HCT116 (cell line): ENCODE measurements around the gene AFF1. TPM values are rescaled to one million over a fixed set of nuclear protein-coding genes. Genes with fewer than 3 reads are reported as not detected.

Experiments used
- ATAC-seq: fragments of 200-7000 bp; cut with Tn5 transposase; 2 replicates; pipeline ENCODE4 v1.9.1; 2020; ENCODE audit warnings: mild to moderate bottlenecking, moderate library complexity
- BruUV-seq: library from RNA; stranded (reverse); fragments of 400-500 nt; replicated peaks from 2 replicates; lab custom pipeline; 2021; lab: Mats Ljungman, UMichigan
- CTCF ChIA-PET: fragments of 300-600 bp; sonication (Branson Sonifier 250); formaldehyde crosslinking; loops from one replicate; lab custom pipeline; 2021; ENCODE audit warnings: antibody characterized with exemption; lab: Charles Lee
- POLR2A ChIA-PET: fragments of 300-600, 350-600 bp; sonication (Branson Sonifier 250); formaldehyde crosslinking; loops from one replicate; lab custom pipeline; 2021; ENCODE audit warnings: antibody characterized with exemption; lab: Charles Lee
- RAD21 ChIA-PET, 2 experiments: fragments of 300-600 bp; sonication (Branson Sonifier 250); formaldehyde crosslinking; loops; one replicate each; lab custom pipeline; 2023; ENCODE audit warnings: low total read pairs in 2 of 2; ENCODE audit not compliant: uncharacterized antibody in 2 of 2, unreplicated experiment in 2 of 2, low non-redundant PET in 1 of 2; lab: Charles Lee
- DNase-seq: peaks from one replicate; pipeline ENCODE4 v3.0.0-alpha.2; 2010; ENCODE audit warnings: low read depth, low spot score
- H2AFZ ChIP-seq: fragments of 200-600 bp; shearing (Covaris generic), sonication (generic); 2 replicates; pipeline ENCODE4 v1.6.1; 2017; ENCODE audit warnings: low read depth, mixed run types, mixed read lengths, antibody characterized with exemption, low read length; ENCODE audit not compliant: poor library complexity, severe bottlenecking
- H3K27ac ChIP-seq: 2 replicates; pipeline ENCODE4 v1.5.1; 2012; ENCODE audit warnings: low read depth, low read length
- H3K27me3 ChIP-seq: fragments of 200-600 bp; sonication (generic); 2 replicates; pipeline ENCODE4 v1.6.1; 2016; ENCODE audit warnings: mixed run types, low read length, mixed read lengths; ENCODE audit not compliant: insufficient read depth
- H3K36me3 ChIP-seq, 2 experiments: fragments of 200-500 bp in 1 of 2; fragments of 200-600 bp in 1 of 2; sonication (Bioruptor generic) in 1 of 2; sonication (generic) in 1 of 2; 2 replicates each; pipeline versions ENCODE4 v1.5.1 to v1.6.1; 2014 to 2016; ENCODE audit warnings: low read length in 2 of 2, inconsistent platforms in 1 of 2, mixed read lengths in 1 of 2, mixed run types in 1 of 2; ENCODE audit not compliant: insufficient read depth in 2 of 2, control insufficient read depth in 1 of 2
- H3K4me1 ChIP-seq, 2 experiments: fragments of 200-600 bp in 1 of 2; sonication (generic) in 1 of 2; 2 replicates each; pipeline versions ENCODE4 v1.5.1 to v1.6.1; 2012 to 2017; ENCODE audit warnings: low read length in 2 of 2, inconsistent platforms in 1 of 2, mild to moderate bottlenecking in 1 of 2, mixed read lengths in 1 of 2, mixed run types in 1 of 2, moderate library complexity in 1 of 2; ENCODE audit not compliant: insufficient read depth in 2 of 2, control insufficient read depth in 1 of 2
- H3K4me2 ChIP-seq: fragments of 200-600 bp; sonication (generic); 2 replicates; pipeline ENCODE4 v1.6.1; 2017; ENCODE audit warnings: mixed run types, low read length, mixed read lengths
- H3K4me3 ChIP-seq, 2 experiments: fragments of 200-600 bp in 1 of 2; sonication (generic) in 1 of 2; replicated peaks in 1 of 2; 2 replicates each; pipeline ENCODE4 v1.5.1; 2011 to 2016; ENCODE audit warnings: low read length in 2 of 2, control low read depth in 1 of 2, low read depth in 1 of 2, mild to moderate bottlenecking in 1 of 2, mixed read lengths in 1 of 2, mixed run types in 1 of 2
- H3K79me2 ChIP-seq: fragments of 200-600 bp; sonication (generic); 2 replicates; pipeline ENCODE4 v1.6.1; 2017; ENCODE audit warnings: mild to moderate bottlenecking, mixed run types, low read length, moderate library complexity, mixed read lengths; ENCODE audit not compliant: insufficient read depth
- H3K9ac ChIP-seq: fragments of 200-600 bp; sonication (generic); 2 replicates; pipeline ENCODE4 v1.6.1; 2016; ENCODE audit warnings: low read length, mixed read lengths
- H3K9me2 ChIP-seq: fragments of 200-600 bp; sonication (generic), shearing (Covaris generic); 2 replicates; pipeline ENCODE4 v1.6.1; 2017; ENCODE audit warnings: mixed run types, mild to moderate bottlenecking, moderate library complexity; ENCODE audit not compliant: insufficient read depth
- H3K9me3 ChIP-seq, 2 experiments: fragments of 200-500 bp in 1 of 2; fragments of 200-600 bp in 1 of 2; sonication (Bioruptor generic) in 1 of 2; sonication (generic) in 1 of 2; 2 replicates each; pipeline ENCODE4 v1.6.1; 2014 to 2017; ENCODE audit warnings: low read length in 2 of 2, mixed read lengths in 2 of 2, inconsistent platforms in 1 of 2, low read depth in 1 of 2, mild to moderate bottlenecking in 1 of 2, mixed run types in 1 of 2, moderate library complexity in 1 of 2; ENCODE audit not compliant: control insufficient read depth in 1 of 2, insufficient read depth in 1 of 2
- H4K20me1 ChIP-seq: fragments of 200-600 bp; sonication (generic), shearing (Covaris generic); 2 replicates; pipeline ENCODE4 v1.6.1; 2017; ENCODE audit warnings: mixed run types, mild to moderate bottlenecking, moderate library complexity; ENCODE audit not compliant: insufficient read depth
- CEBPB ChIP-seq: IDR thresholded peaks from 2 replicates; pipeline ENCODE4 v1.6.1; 2012; ENCODE audit warnings: low read depth
- EGR1 ChIP-seq: IDR thresholded peaks from 2 replicates; pipeline ENCODE4 v1.6.1; 2012; ENCODE audit warnings: low read depth
- ELF1 ChIP-seq: IDR thresholded peaks from 2 replicates; pipeline ENCODE4 v1.6.1; 2012; ENCODE audit warnings: low read depth, borderline replicate concordance
- FOSL1 ChIP-seq: IDR thresholded peaks from 2 replicates; pipeline ENCODE4 v1.6.1; 2012; ENCODE audit warnings: low read depth
- JUND ChIP-seq: IDR thresholded peaks from 2 replicates; pipeline ENCODE4 v1.6.1; 2012
- POLR2A ChIP-seq: IDR thresholded peaks from 2 replicates; pipeline ENCODE4 v1.7.0; 2011; ENCODE audit warnings: borderline replicate concordance; ENCODE audit not compliant: insufficient read depth, insufficient read length; ENCODE audit errors: extremely low read depth
- POLR2AphosphoS5 ChIP-seq: IDR thresholded peaks from 2 replicates; pipeline ENCODE4 v1.6.1; 2011; ENCODE audit warnings: mild to moderate bottlenecking, low read depth, low read length, moderate library complexity
- RAD21 ChIP-seq: IDR thresholded peaks from 2 replicates; pipeline ENCODE4 v1.6.1; 2012; ENCODE audit warnings: low read depth, mild to moderate bottlenecking
- SIN3A ChIP-seq: IDR thresholded peaks from 2 replicates; pipeline ENCODE4 v1.6.1; 2012; ENCODE audit warnings: low read depth
- SP1 ChIP-seq: IDR thresholded peaks from 2 replicates; pipeline ENCODE4 v1.6.1; 2012; ENCODE audit warnings: low read depth
- SRF ChIP-seq: IDR thresholded peaks from 2 replicates; pipeline ENCODE4 v1.6.1; 2012; ENCODE audit warnings: low read depth
- TCF7L2 ChIP-seq: IDR thresholded peaks from 2 replicates; pipeline ENCODE4 v1.7.0; 2011; ENCODE audit warnings: borderline replicate concordance, inconsistent platforms; ENCODE audit not compliant: insufficient read depth, insufficient read length; ENCODE audit errors: extremely low read depth
- YY1 ChIP-seq: IDR thresholded peaks from 2 replicates; pipeline ENCODE4 v1.6.1; 2011; ENCODE audit warnings: low read length, low read depth, moderate library complexity, mild to moderate bottlenecking; ENCODE audit not compliant: insufficient replicate concordance; ENCODE audit errors: extremely low read depth
- ZNF274 ChIP-seq: fragments of 200-500 bp; sonication (Bioruptor generic); IDR thresholded peaks from 2 replicates; pipeline ENCODE4 v1.6.1; 2014; ENCODE audit warnings: mild to moderate bottlenecking, low read depth, low read length, inconsistent platforms
- intact Hi-C: fragments of 100-400 bp; cut with micrococcal nuclease; formaldehyde crosslinking; loops from 2 replicates; pipeline ENCODE4 v1.10.0; 2022
- total RNA-seq: library from RNA; stranded (reverse); gene quantifications from one replicate; pipeline ENCODE4 v1.2.1, GENCODE V29; 2021; ENCODE audit not compliant: unreplicated experiment
- TF ChIP-seq, protein P1 (sequence below): IDR thresholded peaks from 2 replicates; pipeline ENCODE4 v1.6.1; 2012
- TF ChIP-seq, protein P2 (sequence below): IDR thresholded peaks from 2 replicates; pipeline ENCODE4 v1.6.1; 2012
- TF ChIP-seq, protein P3 (sequence below), 3 experiments: fragments of 200-600 bp in 1 of 3; sonication (generic) in 1 of 3; IDR thresholded peaks in 2 of 3; conservative IDR thresholded peaks in 1 of 3; 2 replicates each; pipeline ENCODE4 v1.5.1; 2012 to 2017; ENCODE audit warnings: low read depth in 2 of 3, low read length in 2 of 3, antibody characterized with exemption in 1 of 3, borderline replicate concordance in 1 of 3, control low read depth in 1 of 3, mild to moderate bottlenecking in 1 of 3, mixed read lengths in 1 of 3, mixed run types in 1 of 3, moderate library complexity in 1 of 3; ENCODE audit not compliant: insufficient read depth in 1 of 3

Gene AFF1
- total RNA-seq, 1 experiment from 2014 or later, result 43.1 TPM

DNA sequence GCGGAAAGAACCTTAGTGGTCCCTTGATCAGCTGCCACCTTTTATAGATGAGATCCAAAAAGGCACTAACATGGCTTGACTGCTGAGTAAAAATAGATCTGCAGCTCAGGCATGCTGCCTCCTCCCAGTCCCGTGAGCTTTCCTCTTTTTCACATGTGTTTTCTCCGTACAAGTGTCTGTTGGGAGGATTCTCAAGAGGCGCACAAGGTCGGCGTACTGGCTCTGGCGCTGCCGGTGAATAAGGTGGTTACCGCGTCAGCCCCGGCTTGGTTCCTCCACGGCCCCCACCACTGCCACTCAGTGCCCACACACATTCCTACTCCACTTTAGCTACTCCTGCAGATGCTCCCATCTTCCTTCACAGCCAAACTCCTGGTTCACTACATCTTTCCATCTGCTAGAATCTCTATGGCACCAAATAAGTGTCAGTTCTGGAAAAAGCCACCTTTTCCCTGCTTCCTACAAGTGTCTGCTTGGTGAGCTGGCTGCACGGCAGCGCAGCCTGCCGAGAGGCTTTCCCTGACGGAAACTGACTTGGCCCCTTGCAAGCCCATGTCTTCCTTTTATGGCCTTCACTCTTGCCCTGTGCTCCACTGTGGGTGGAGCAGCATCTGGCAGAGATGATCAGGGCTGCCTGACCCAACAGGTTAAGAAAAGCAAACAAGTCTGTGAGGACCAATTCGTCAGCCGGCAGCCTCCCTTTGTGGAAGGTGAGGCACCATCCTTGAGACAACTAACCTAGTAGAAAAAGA, 185.8 kb downstream of the AFF1 start:
- no peak overlapping the region for H2AFZ ChIP-seq
- peaks cover 5% of the 10 kb centered on the region in 2 experiments; a peak in 1 of 4 replicates for H3K36me3 ChIP-seq
- ChIA-PET POLR2A (no interaction called here), RAD21 (no interaction called here), CTCF (no interaction called here)
- H3K4me2 ChIP-seq, result no peak overlapping the region
- H3K9me2 ChIP-seq, result no peaks in the 10 kb centered on the region
- no peak overlapping the region for H3K9ac ChIP-seq
- H4K20me1 ChIP-seq, result no peaks in the 10 kb centered on the region
- H3K27me3 ChIP-seq, result no peaks in the 10 kb centered on the region
- no peak overlapping the region for H3K4me3 ChIP-seq
- H3K27ac ChIP-seq, result no peak overlapping the region
- BruUV-seq, result no TSS peak
- no peaks in the 10 kb centered on the region for H3K4me1 ChIP-seq
- DNase-seq (no peak), ATAC-seq (no peak)
- H3K9me3 ChIP-seq, result no peaks in the 10 kb centered on the region
- intact Hi-C loops, result no loop called here
- no peak for TF ChIP-seq ELF1
- TF ChIP-seq TCF7L2, result no peak
- no peak for TF ChIP-seq SRF
- no peak for TF ChIP-seq POLR2A
- TF ChIP-seq SP1, result no peak
- no peak for TF ChIP-seq CEBPB
- no peak for TF ChIP-seq FOSL1
- TF ChIP-seq JUND, result no peak
- no peak for TF ChIP-seq EGR1
- TF ChIP-seq, protein P1, sequence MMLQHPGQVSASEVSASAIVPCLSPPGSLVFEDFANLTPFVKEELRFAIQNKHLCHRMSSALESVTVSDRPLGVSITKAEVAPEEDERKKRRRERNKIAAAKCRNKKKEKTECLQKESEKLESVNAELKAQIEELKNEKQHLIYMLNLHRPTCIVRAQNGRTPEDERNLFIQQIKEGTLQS, result no peak
- TF ChIP-seq SIN3A, result no peak
- TF ChIP-seq, protein P2, sequence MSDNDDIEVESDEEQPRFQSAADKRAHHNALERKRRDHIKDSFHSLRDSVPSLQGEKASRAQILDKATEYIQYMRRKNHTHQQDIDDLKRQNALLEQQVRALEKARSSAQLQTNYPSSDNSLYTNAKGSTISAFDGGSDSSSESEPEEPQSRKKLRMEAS, result no peak
- TF ChIP-seq POLR2AphosphoS5, result no peak
- TF ChIP-seq YY1, result no peak
- TF ChIP-seq, protein P3, sequence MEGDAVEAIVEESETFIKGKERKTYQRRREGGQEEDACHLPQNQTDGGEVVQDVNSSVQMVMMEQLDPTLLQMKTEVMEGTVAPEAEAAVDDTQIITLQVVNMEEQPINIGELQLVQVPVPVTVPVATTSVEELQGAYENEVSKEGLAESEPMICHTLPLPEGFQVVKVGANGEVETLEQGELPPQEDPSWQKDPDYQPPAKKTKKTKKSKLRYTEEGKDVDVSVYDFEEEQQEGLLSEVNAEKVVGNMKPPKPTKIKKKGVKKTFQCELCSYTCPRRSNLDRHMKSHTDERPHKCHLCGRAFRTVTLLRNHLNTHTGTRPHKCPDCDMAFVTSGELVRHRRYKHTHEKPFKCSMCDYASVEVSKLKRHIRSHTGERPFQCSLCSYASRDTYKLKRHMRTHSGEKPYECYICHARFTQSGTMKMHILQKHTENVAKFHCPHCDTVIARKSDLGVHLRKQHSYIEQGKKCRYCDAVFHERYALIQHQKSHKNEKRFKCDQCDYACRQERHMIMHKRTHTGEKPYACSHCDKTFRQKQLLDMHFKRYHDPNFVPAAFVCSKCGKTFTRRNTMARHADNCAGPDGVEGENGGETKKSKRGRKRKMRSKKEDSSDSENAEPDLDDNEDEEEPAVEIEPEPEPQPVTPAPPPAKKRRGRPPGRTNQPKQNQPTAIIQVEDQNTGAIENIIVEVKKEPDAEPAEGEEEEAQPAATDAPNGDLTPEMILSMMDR (IDR thresholded peaks at IDR 0.05 in 2 of 3, conservative IDR thresholded peaks at IDR 0.05 in 1 of 3; ENCODE audit: borderline replicate concordance in 1 of 3, insufficient read depth in 1 of 3, low read depth in 2 of 3, low read length in 2 of 3), result no peak
- no peak for TF ChIP-seq RAD21
- no peak for TF ChIP-seq ZNF274
- H3K79me2 ChIP-seq, result no peaks in the 10 kb centered on the region
